RWPE2 (cell line): ENCODE data around the gene TMIE.

Experiments used
- ATAC-seq: fragments of 200-7000 bp; cut with Tn5 transposase; 3 replicates; pipeline ENCODE4 v1.9.1; 2021; ENCODE audit warnings: low read depth
- DNase-seq: peaks from one replicate; pipeline ENCODE4 v3.0.0-alpha.2; 2020; ENCODE audit warnings: low spot score
- H3K27ac ChIP-seq: fragments of 450-650 bp; 2 replicates; pipeline ENCODE4 v1.5.1; 2017; ENCODE audit warnings: mild to moderate bottlenecking; ENCODE audit not compliant: poor library complexity, severe bottlenecking
- H3K27me3 ChIP-seq: fragments of 250-450 bp; sonication (Bioruptor Pico); 2 replicates; pipeline ENCODE4 v1.5.1; 2021; ENCODE audit warnings: mild to moderate bottlenecking, moderate library complexity; ENCODE audit not compliant: insufficient read depth, poor library complexity, severe bottlenecking
- H3K36me3 ChIP-seq: fragments of 250-450 bp; sonication (Bioruptor Pico); 2 replicates; pipeline ENCODE4 v1.5.1; 2020; ENCODE audit warnings: low read depth, mild to moderate bottlenecking, moderate library complexity
- H3K4me1 ChIP-seq: fragments of 250-450 bp; sonication (Bioruptor Pico); 2 replicates; pipeline ENCODE4 v1.5.1; 2021; ENCODE audit warnings: mild to moderate bottlenecking, moderate library complexity; ENCODE audit not compliant: insufficient read depth, poor library complexity, severe bottlenecking
- H3K4me3 ChIP-seq: fragments of 250-450 bp; sonication (Bioruptor Pico); 2 replicates; pipeline ENCODE4 v1.5.1; 2021; ENCODE audit warnings: mild to moderate bottlenecking, moderate library complexity; ENCODE audit not compliant: severe bottlenecking
- H3K9me3 ChIP-seq: fragments of 250-450 bp; sonication (Bioruptor Pico); 2 replicates; pipeline ENCODE4 v1.5.1; 2021; ENCODE audit warnings: mild to moderate bottlenecking, moderate library complexity; ENCODE audit not compliant: severe bottlenecking
- CTCF ChIP-seq: fragments of 450-650 bp; IDR thresholded peaks from one replicate; pipeline ENCODE4 v1.5.1; 2017; ENCODE audit warnings: mild to moderate bottlenecking, moderate library complexity; ENCODE audit not compliant: poor library complexity, severe bottlenecking

TMIE gene

DNA sequence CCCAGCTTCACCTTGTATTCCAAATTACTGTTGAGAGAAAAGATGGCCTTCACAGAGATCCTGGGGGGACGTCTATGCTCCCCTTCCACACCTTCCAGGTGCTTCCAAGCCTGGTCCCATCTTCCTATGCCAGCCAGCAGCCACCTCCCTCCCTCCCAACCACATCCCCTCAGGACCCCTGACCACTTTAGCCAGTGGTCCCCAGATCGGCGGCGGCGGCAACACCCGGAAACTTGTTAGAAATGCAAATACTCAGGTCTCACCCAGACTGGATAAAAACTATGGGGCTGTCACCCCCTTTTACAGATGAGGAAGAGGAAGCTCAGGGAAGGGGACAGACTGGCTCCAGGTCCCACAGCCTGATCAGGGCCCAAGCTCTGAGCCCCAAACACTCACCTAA lies 54.5 kb downstream of the TMIE start:
- TF ChIP-seq CTCF: no peak
- Histone ChIP-seq H3K27ac (no peak overlapping the region), H3K4me3 (no peak overlapping the region), H3K9me3 (no peaks in the 10 kb centered on the region), H3K27me3 (no peaks in the 10 kb centered on the region), H3K36me3 (no peaks in the 10 kb centered on the region), H3K4me1 (no peaks in the 10 kb centered on the region)
- no peak for DNase-seq
- ATAC-seq: no peak

GRCh38 chr3:46756642-46757041 lies 55.5 kb downstream of the TMIE start:
- Histone ChIP-seq H3K9me3 (no peaks in the 10 kb centered on the region), H3K27ac (no peak overlapping the region), H3K4me3 (no peak overlapping the region), H3K27me3 (no peaks in the 10 kb centered on the region), H3K4me1 (no peaks in the 10 kb centered on the region), H3K36me3 (no peaks in the 10 kb centered on the region)
- TF ChIP-seq CTCF: no peak
- DNase-seq (no peak), ATAC-seq (no peak)

DNA sequence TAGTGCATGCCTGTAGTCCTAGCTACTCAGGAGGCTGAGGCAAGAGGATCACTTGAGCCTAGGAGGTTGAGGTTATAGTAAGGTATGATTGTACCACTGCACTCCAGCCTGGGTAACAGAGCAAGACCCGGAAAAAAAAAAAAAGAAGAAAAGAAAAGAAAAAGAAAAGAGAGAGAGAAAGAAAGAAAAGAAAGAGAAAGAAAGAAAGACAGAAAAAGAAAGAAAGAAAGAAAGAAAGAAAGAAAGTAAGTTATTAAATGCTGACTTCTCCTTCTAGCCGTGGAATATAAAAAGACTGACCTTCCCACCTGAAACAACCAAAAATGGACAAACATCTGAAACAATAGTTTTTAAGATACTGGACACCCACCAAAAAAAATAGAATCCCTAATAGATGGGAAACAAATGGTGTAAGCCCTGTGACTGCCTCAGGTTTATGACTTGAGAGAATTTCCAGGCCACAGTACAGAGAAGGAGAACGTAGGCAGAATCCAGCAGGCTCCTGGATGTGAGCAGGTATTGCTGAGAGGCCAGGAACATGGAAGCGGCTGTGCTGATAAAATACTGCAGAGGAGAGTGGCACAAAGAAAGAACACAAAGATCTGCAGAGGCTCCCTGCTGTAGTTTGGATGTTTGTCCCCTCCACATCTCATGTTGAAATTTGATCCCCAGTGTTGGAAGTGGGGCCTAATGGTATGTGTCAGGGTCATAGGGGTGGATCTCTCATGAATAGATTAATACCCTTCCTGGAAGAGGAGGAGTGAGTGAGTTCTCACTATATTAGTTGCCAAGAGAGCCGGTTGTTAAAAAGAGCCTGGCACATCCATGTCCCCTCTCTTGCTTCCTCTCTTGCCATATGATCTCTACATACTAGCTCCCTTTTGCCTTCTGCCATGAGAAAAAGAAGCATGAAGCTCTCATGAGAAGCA lies 58.3 kb downstream of the TMIE start:
- no peak for TF ChIP-seq CTCF
- Histone ChIP-seq H3K4me3 (no peak overlapping the region), H3K9me3 (peaks cover 9% of the 10 kb centered on the region), H3K4me1 (no peaks in the 10 kb centered on the region), H3K36me3 (no peaks in the 10 kb centered on the region), H3K27ac (no peak overlapping the region), H3K27me3 (no peaks in the 10 kb centered on the region)
- no peak for DNase-seq
- ATAC-seq: no peak
